HG03457 (cell line): ENCODE results near the gene OAF.

ENCODE experiments used
- ATAC-seq: cut with Tn5 transposase; IDR thresholded peaks from one replicate; pipeline ENCODE4 v1.9.1; 2021; ENCODE audit warnings: moderate number of reproducible peaks; ENCODE audit not compliant: unreplicated experiment

The OAF gene

GRCh38 chr11:120220747-120221037, 9.9 kb downstream of the OAF start:
- ATAC-seq = no peak

GRCh38 chr11:120221115-120221752, 10.4 kb downstream of the OAF start:
- no peak for ATAC-seq

- ATAC-seq = no peak
These were observed 12.1 kb downstream of the OAF start for GRCh38 chr11:120222916-120223315.

GRCh38 chr11:120223793-120224192, 13.0 kb downstream of the OAF start:
- no peak for ATAC-seq

DNA sequence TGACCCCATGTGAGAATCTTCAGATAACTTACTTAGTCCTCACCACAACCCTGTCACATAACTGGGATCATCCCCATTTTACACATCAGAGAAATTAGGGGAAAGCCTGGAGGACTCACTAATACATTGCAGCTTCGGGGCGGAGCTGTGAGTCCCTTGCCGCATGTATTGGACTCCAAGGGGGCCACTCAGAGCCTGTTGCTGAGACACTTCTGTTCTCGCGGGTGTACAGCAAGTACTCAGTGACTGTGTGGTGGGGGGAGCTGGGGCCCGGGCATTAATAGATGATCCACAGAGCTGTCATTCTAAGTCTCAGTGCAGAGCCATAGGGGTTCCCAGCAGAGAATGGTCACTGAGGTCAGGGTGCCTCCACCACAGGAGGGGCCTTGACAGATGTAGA, 13.5 kb downstream of the OAF start:
- no peak for ATAC-seq

GRCh38 chr11:120224972-120225909, 14.4 kb downstream of the OAF start:
- no peak for ATAC-seq

GRCh38 chr11:120226242-120226641, 15.4 kb downstream of the OAF start:
- no peak for ATAC-seq

GRCh38 chr11:120226714-120227113, 15.9 kb downstream of the OAF start:
- ATAC-seq = no peak

GRCh38 chr11:120227228-120227852, 16.5 kb downstream of the OAF start:
- ATAC-seq = no peak

GRCh38 chr11:120228794-120229384, 18.1 kb downstream of the OAF start:
- ATAC-seq = no peak

- ATAC-seq = no peak
These were observed 18.9 kb downstream of the OAF start for GRCh38 chr11:120229451-120230424.

GRCh38 chr11:120230433-120231071, 19.7 kb downstream of the OAF start:
- ATAC-seq = no peak

- ATAC-seq = no peak
These were observed 21.1 kb downstream of the OAF start for GRCh38 chr11:120231963-120232362.

DNA sequence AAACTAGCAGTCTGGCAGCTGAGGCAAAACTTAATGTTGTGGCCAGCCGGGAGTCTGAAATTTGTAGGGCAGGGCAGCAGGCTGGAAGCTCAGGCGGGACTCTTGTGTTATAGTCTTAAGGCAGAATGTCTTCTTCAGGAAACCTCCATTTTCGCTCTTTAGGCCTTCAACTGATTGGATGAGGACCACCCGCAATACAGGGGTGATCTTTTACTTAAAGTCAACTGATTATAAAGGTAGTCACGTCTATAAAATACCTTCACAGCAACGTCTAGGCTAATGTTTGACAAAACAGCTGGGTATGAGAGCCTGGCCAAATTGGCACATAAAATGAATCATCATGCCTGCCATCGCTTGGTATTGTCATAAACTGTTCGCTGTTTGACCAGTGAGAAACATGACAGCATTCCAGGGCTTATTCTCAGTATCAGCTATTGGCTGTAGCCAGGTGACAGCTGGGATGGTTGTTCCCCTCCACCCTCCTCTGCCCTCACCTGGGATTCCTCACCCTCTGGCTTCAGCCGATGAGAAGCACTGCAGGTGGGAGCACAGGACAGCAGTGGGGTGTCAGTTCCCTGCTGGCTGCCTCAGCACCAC, 22.5 kb downstream of the OAF start:
- ATAC-seq = no peak

- no peak for ATAC-seq
These were observed 24.3 kb downstream of the OAF start for GRCh38 chr11:120235024-120235628.

DNA sequence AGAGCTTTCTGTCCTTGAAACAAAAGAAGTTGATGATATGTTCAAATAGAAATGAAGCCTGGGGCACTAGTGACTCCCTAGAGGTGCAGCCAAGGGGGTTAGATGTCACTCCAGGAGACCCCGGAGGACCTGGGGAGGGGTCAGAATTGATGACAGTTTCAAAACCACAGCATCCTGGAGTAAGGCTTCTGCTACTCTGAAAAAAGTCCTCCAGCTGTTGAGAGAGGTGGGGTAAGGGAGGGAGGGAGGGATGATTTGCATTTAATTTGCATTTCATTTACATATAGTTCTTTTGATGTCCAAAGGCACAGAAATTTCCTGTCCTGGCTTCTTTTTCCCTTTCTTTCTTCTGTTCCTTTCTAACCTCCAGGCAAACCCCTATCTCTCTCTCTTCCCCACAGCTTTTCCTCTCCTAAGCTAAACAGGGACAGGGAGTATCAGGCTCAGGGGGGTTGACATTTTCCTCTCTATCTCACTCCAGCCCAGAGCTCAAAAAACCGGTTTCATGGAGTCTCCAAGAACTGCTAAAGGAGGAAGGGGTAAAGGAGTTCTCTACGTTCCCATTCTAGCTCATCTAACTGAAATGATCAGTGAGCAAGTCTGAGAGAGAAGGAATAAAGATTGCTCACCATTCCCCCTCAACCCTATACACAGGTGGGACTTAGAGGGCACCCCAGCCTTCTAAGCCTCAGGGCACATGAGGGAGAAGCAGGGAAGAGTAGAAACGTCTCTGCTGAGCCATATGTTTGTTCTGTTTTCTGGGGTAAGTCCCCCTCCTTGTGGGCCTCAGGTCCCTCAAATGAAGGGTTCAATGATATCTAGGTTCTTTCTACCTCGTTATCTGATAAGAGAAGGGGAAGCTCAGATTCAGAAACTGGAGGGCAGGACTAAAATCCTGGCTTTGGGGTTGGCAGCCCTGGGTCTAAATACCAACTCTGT, 25.6 kb downstream of the OAF start:
- no peak for ATAC-seq

- ATAC-seq = no peak
These were observed 28.3 kb downstream of the OAF start for GRCh38 chr11:120238968-120239620.
